Keratinocyte (primary cell): ENCODE measurements around the gene SLC16A13. TPM values are rescaled to one million over a fixed set of nuclear protein-coding genes. Genes with fewer than 3 reads are reported as not detected.
"Not testable (repeated sequence)": the region's sequence is repeated elsewhere in the genome, so short reads cannot be mapped to it uniquely, and the experiment has no call there.

Experiments
- DNase-seq: peaks from one replicate; pipeline ENCODE4 v3.0.0-alpha.2; 2011; ENCODE audit warnings: low read depth, missing footprints, low spot score
- FAIRE-seq: peaks from 2 replicates; lab custom pipeline; 2011; peaks lifted over from hg19 to GRCh38; lab: Jason Lieb, UNC
- H2AFZ ChIP-seq: 2 replicates; pipeline ENCODE4 v1.6.0; 2012; ENCODE audit warnings: low read length, control low read depth, inconsistent platforms; ENCODE audit not compliant: control insufficient read depth
- H3K27ac ChIP-seq: 2 replicates; pipeline ENCODE4 v1.5.1; 2011; ENCODE audit warnings: low read length; ENCODE audit not compliant: control insufficient read depth, insufficient read depth
- H3K27me3 ChIP-seq: 3 replicates; pipeline ENCODE4 v1.6.0; 2011; ENCODE audit warnings: low read length; ENCODE audit not compliant: control insufficient read depth, insufficient read depth; ENCODE audit errors: extremely low read depth
- H3K36me3 ChIP-seq, 2 experiments: 2 replicates in 1 of 2; 3 replicates in 1 of 2; pipeline ENCODE4 v1.5.1; 2011; ENCODE audit warnings: low read length in 2 of 2, mild to moderate bottlenecking in 1 of 2; ENCODE audit not compliant: control insufficient read depth in 2 of 2, insufficient read depth in 2 of 2; ENCODE audit errors: extremely low read depth in 1 of 2
- H3K4me1 ChIP-seq: 3 replicates; pipeline ENCODE4 v1.5.1; 2011; ENCODE audit warnings: low read length; ENCODE audit not compliant: control insufficient read depth, insufficient read depth; ENCODE audit errors: extremely low read depth
- H3K4me2 ChIP-seq: 3 replicates; pipeline ENCODE4 v1.6.0; 2011; ENCODE audit warnings: low read depth, low read length; ENCODE audit not compliant: control insufficient read depth, insufficient read depth; ENCODE audit errors: extremely low read depth
- H3K4me3 ChIP-seq, 3 experiments: fragments of 200-600 bp in 1 of 3; sonication (generic) in 1 of 3; 2 replicates in 2 of 3; 3 replicates in 1 of 3; pipeline ENCODE4 v1.5.1; 2011 to 2016; ENCODE audit warnings: low read length in 3 of 3, mild to moderate bottlenecking in 3 of 3, control low read depth in 2 of 3, inconsistent platforms in 1 of 3, low read depth in 1 of 3, mixed read lengths in 1 of 3, mixed run types in 1 of 3, moderate library complexity in 1 of 3; ENCODE audit not compliant: control insufficient read depth in 2 of 3, insufficient read depth in 2 of 3; ENCODE audit errors: extremely low read depth in 1 of 3
- H3K79me2 ChIP-seq: 2 replicates; pipeline ENCODE4 v1.6.0; 2012; ENCODE audit warnings: low read length; ENCODE audit not compliant: control insufficient read depth, insufficient read depth
- H3K9ac ChIP-seq: 3 replicates; pipeline ENCODE4 v1.6.0; 2011; ENCODE audit warnings: low read length; ENCODE audit not compliant: control insufficient read depth, insufficient read depth; ENCODE audit errors: extremely low read depth
- H3K9me1 ChIP-seq: 3 replicates; pipeline ENCODE4 v1.6.0; 2011; ENCODE audit warnings: low read length; ENCODE audit not compliant: control insufficient read depth, insufficient read depth; ENCODE audit errors: extremely low read depth
- H3K9me3 ChIP-seq: 2 replicates; pipeline ENCODE4 v1.5.1; 2012; ENCODE audit warnings: low read depth, low read length; ENCODE audit not compliant: control insufficient read depth
- H4K20me1 ChIP-seq: 3 replicates; pipeline ENCODE4 v1.6.0; 2011; ENCODE audit warnings: low read length; ENCODE audit not compliant: control insufficient read depth, insufficient read depth; ENCODE audit errors: extremely low read depth
- EZH2 ChIP-seq: IDR thresholded peaks from one replicate; pipeline ENCODE4 v1.6.1; 2012; ENCODE audit warnings: inconsistent platforms, mild to moderate bottlenecking, low read length, moderate library complexity
- dilution Hi-C: fragments of 300-500 bp; cut with MboI; formaldehyde crosslinking; loops from one replicate; pipeline ENCODE4 v1.7.0; 2020; ENCODE audit warnings: low sequenced_read_pairs; ENCODE audit not compliant: extremely low pct_ligation_motif_present
- polyA plus RNA-seq, 5 experiments: library from polyadenylated mRNA; depleted of rRNA in 3 of 5; stranded (reverse) in 3 of 5; stranded (forward) in 1 of 5; unstranded in 1 of 5; fragments of >200 nt; gene quantifications; 1 replicate in 1 of 5; 2 replicates in 3 of 5; 3 replicates in 1 of 5; pipeline versions ENCODE4 v1.2.1 to v1.2.3, GENCODE V29; 2011 to 2012; ENCODE audit warnings: missing spikeins in 2 of 5, low read depth in 1 of 5, low replicate concordance in 1 of 5
- small RNA-seq, 3 experiments: library from RNA; depleted of rRNA; stranded (forward); fragments of <200 nt; gene quantifications; one replicate each; pipeline ENCODE3, GENCODE V24; 2012; ENCODE audit warnings: low read depth in 3 of 3, low replicate concordance in 1 of 3; ENCODE audit not compliant: insufficient read length in 3 of 3
- TF ChIP-seq, protein P1 (sequence below), 3 experiments: IDR thresholded peaks in 1 of 3; conservative IDR thresholded peaks in 1 of 3; optimal IDR thresholded peaks in 1 of 3; 2 replicates in 2 of 3; 3 replicates in 1 of 3; pipeline versions ENCODE3 to v1.5.1; 2011; ENCODE audit warnings: low read length in 3 of 3, mild to moderate bottlenecking in 3 of 3, moderate library complexity in 2 of 3, control low read depth in 1 of 3, inconsistent platforms in 1 of 3; ENCODE audit not compliant: insufficient read depth in 2 of 3; ENCODE audit errors: extremely low read depth in 1 of 3

Gene SLC16A13
- polyA plus RNA-seq, 1 donor (not counting 4 experiments of a cell fraction or from before 2014, with no cell fraction given), result 2.7 TPM

DNA sequence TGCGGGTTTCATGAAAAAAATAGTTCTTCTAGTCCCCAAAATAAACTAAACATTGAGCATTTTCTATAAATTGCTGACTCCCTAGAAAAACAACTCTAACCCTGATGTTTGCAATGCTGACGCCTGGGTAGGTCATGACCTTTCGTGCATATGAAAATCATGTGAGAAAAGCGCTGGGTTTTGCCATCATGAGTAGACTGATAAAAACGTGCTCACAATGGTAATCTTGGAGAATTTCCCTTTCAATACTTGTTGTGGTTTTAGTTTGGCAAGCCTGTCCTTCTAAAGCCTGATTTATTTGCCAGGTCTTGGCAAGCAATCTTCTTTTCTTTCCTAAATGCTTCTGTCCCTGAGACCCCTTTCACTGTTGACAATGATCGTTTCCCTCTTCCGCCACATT lies 48.3 kb downstream of the SLC16A13 start:
- Histone ChIP-seq H3K9me3 (no peaks in the 10 kb centered on the region), H3K9me1 (no peaks in the 10 kb centered on the region), H3K27me3 (peaks cover 3% of the 10 kb centered on the region), H4K20me1 (no peaks in the 10 kb centered on the region), H3K4me2 (no peak overlapping the region), H3K27ac (no peak overlapping the region), H3K4me3 (no peak overlapping the region), H2AFZ (no peak overlapping the region), H3K79me2 (no peaks in the 10 kb centered on the region), H3K4me1 (peaks cover 10% of the 10 kb centered on the region), H3K36me3 (no peaks in the 10 kb centered on the region), H3K9ac (no peak overlapping the region)
- dilution Hi-C loops, result no loop called here
- no peak for FAIRE-seq
- no peak for TF ChIP-seq EZH2
- TF ChIP-seq, protein P1, sequence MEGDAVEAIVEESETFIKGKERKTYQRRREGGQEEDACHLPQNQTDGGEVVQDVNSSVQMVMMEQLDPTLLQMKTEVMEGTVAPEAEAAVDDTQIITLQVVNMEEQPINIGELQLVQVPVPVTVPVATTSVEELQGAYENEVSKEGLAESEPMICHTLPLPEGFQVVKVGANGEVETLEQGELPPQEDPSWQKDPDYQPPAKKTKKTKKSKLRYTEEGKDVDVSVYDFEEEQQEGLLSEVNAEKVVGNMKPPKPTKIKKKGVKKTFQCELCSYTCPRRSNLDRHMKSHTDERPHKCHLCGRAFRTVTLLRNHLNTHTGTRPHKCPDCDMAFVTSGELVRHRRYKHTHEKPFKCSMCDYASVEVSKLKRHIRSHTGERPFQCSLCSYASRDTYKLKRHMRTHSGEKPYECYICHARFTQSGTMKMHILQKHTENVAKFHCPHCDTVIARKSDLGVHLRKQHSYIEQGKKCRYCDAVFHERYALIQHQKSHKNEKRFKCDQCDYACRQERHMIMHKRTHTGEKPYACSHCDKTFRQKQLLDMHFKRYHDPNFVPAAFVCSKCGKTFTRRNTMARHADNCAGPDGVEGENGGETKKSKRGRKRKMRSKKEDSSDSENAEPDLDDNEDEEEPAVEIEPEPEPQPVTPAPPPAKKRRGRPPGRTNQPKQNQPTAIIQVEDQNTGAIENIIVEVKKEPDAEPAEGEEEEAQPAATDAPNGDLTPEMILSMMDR (optimal IDR thresholded peaks at IDR 0.05 in 1 of 3, IDR thresholded peaks at IDR 0.05 in 1 of 3, conservative IDR thresholded peaks at IDR 0.05 in 1 of 3; ENCODE audit: extremely low read depth in 1 of 3, insufficient read depth in 2 of 3, low read length in 3 of 3), result no peak
- no peak for DNase-seq

DNA sequence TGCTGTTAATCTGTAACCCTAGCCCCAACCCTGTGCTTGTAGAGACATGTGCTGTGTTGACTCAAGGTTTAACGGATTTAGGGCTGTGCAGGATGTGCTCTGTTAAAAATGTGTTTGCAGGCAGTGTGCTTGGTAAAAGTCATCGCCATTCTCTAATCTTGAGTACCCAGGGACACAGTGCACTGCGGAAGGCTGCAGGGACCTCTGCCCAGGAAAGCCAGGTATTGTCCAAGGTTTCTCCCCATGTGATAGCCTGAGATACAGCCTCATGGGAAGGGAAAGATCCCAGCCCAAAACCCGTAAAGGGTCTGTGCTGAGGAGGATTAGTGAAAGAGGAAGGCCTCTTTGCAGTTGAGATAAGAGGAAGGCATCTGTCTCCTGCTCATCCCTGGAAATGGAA lies 52.6 kb downstream of the SLC16A13 start:
- H2AFZ ChIP-seq, dilution Hi-C loops, H3K9me1 ChIP-seq, H3K79me2 ChIP-seq, DNase-seq, H4K20me1 ChIP-seq, H3K9me3 ChIP-seq, H3K9ac ChIP-seq, H3K27ac ChIP-seq, H3K4me3 ChIP-seq, H3K27me3 ChIP-seq, H3K36me3 ChIP-seq: not testable (repeated sequence)
- H3K4me2 ChIP-seq, result peak overlapping the region; percentile 13
- FAIRE-seq, result peak; percentile 71
- H3K4me1 ChIP-seq, result peaks cover 10% of the 10 kb centered on the region

GRCh38 chr17:7089570-7089969 lies 53.8 kb downstream of the SLC16A13 start:
- H3K9ac ChIP-seq, DNase-seq, H3K36me3 ChIP-seq, FAIRE-seq, dilution Hi-C loops, H3K9me1 ChIP-seq, H4K20me1 ChIP-seq, H3K9me3 ChIP-seq, H3K4me3 ChIP-seq, H3K27me3 ChIP-seq, H2AFZ ChIP-seq, H3K4me2 ChIP-seq, H3K79me2 ChIP-seq, H3K27ac ChIP-seq: not testable (repeated sequence)
- H3K4me1 ChIP-seq, result peaks cover 10% of the 10 kb centered on the region

Small RNA genes within 50 kb of the gene (small RNA-seq; reads per million reads assigned to genes)
- 0 reads per million in 3 experiments for gene AC120057.1

Other genes with a start within 250 kb of the SLC16A13 start
- not detected in 3 replicates for gene TEKT1, start 204.3 kb upstream of the SLC16A13 start, polyA plus RNA-seq
- gene ALOX12, start 40.0 kb upstream of the SLC16A13 start, polyA plus RNA-seq, result 0.19 to 0.35 TPM (median 0.22 TPM) in 3 replicates
- 87.0 to 267 TPM (median 99.7 TPM) in 3 replicates for gene RNASEK, start 23.4 kb upstream of the SLC16A13 start, polyA plus RNA-seq
- not detected in 3 replicates for gene BCL6B, start 13.0 kb upstream of the SLC16A13 start, polyA plus RNA-seq
- gene SLC16A11, start 8.1 kb downstream of the SLC16A13 start, polyA plus RNA-seq, result 0.09 TPM in 1 of 3 replicates, not detected in the others
- not detected in 3 replicates for gene CLEC10A, start 44.2 kb downstream of the SLC16A13 start, polyA plus RNA-seq
- not detected in 3 replicates for gene ASGR2, start 78.8 kb downstream of the SLC16A13 start, polyA plus RNA-seq
- 0.12 to 0.22 TPM (median 0.18 TPM) in 3 replicates for gene ASGR1, start 143.4 kb downstream of the SLC16A13 start, polyA plus RNA-seq
- 4.5 to 7.2 TPM (median 5.5 TPM) in 3 replicates for gene DLG4, start 183.8 kb downstream of the SLC16A13 start, polyA plus RNA-seq
- gene ACADVL, start 183.9 kb downstream of the SLC16A13 start, polyA plus RNA-seq, result 300 to 633 TPM (median 301 TPM) in 3 replicates
- gene DVL2, start 198.5 kb downstream of the SLC16A13 start, polyA plus RNA-seq, result 3.7 to 6.3 TPM (median 4.7 TPM) in 3 replicates
- 52.8 to 61.6 TPM (median 55.3 TPM) in 3 replicates for gene PHF23, start 203.4 kb downstream of the SLC16A13 start, polyA plus RNA-seq
- gene GABARAP, start 206.4 kb downstream of the SLC16A13 start, polyA plus RNA-seq, result 271 to 416 TPM (median 391 TPM) in 3 replicates
- 60.8 to 143 TPM (median 66.2 TPM) in 3 replicates for gene CTDNEP1, start 215.7 kb downstream of the SLC16A13 start, polyA plus RNA-seq
- 19.4 to 24.9 TPM (median 21.4 TPM) in 3 replicates for gene ELP5, start 216.2 kb downstream of the SLC16A13 start, polyA plus RNA-seq
- gene CLDN7, start 226.5 kb downstream of the SLC16A13 start, polyA plus RNA-seq, result 6.3 to 9.0 TPM (median 6.8 TPM) in 3 replicates
- 0.05 TPM in 1 of 3 replicates, not detected in the others for gene SLC2A4, start 245.7 kb downstream of the SLC16A13 start, polyA plus RNA-seq